Peyer's patch (tissue), 4 donors: Measurements from ENCODE around the gene NOC4L.

Experiments
- POLR2A ChIP-seq, 2 donors: fragments of 450-650 bp; IDR thresholded peaks; one replicate each; pipeline ENCODE4 v1.5.1; 2017; ENCODE audit warnings: antibody characterized with exemption in 2 of 2, mild to moderate bottlenecking in 2 of 2, moderate library complexity in 2 of 2
- TF ChIP-seq, protein P1 (sequence below), 6 experiments: fragments of 450-650 bp in 4 of 6; fragments of 200-600 bp in 2 of 6; sonication (generic) in 1 of 6; IDR thresholded peaks; one replicate each; pipeline ENCODE4 v1.5.1; 2017 to 2019; ENCODE audit warnings: antibody characterized with exemption in 6 of 6, mild to moderate bottlenecking in 3 of 6, moderate library complexity in 1 of 6

DNA sequence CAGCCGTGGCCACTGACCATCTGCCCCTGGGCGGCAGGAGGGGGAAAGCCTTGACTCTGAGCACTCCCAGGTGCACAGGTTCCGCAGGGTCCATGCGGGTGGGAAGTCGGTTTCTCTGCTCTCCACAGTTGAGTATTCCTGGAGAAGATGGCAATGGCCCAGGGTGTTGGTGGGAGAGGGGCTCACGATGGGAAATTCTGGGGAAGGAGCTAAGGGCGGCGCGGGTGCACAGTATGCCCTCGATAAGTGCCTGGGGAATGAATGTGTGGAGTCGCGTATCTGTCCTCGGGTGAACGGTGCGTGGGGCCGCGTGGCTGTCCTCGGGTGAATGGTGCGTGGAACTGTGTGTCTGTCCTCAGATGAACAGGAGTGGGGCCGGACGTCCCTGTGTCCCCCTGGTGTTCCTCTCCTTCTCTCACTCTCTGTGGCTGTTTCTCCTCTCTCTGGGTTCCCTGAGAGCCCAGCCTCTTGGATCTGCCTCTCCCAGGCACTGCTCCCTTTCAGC is 38.0 kb downstream of the NOC4L start:
- TF ChIP-seq, protein P1, sequence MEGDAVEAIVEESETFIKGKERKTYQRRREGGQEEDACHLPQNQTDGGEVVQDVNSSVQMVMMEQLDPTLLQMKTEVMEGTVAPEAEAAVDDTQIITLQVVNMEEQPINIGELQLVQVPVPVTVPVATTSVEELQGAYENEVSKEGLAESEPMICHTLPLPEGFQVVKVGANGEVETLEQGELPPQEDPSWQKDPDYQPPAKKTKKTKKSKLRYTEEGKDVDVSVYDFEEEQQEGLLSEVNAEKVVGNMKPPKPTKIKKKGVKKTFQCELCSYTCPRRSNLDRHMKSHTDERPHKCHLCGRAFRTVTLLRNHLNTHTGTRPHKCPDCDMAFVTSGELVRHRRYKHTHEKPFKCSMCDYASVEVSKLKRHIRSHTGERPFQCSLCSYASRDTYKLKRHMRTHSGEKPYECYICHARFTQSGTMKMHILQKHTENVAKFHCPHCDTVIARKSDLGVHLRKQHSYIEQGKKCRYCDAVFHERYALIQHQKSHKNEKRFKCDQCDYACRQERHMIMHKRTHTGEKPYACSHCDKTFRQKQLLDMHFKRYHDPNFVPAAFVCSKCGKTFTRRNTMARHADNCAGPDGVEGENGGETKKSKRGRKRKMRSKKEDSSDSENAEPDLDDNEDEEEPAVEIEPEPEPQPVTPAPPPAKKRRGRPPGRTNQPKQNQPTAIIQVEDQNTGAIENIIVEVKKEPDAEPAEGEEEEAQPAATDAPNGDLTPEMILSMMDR (IDR thresholded peaks at IDR 0.05): no peak
- TF ChIP-seq POLR2A (IDR thresholded peaks at IDR 0.05): no peak
